Hypothalamus (tissue), 51 donors: ENCODE results near the gene CX3CL1.
A peak's percentile ranks its signal among the peaks of the same experiment; 100 is the strongest.
"Not testable (repeated sequence)": the region's sequence is repeated elsewhere in the genome, so short reads cannot be mapped to it uniquely, and the experiment has no call there.

Experiments used
- DNase-seq, 51 donors: peaks; one replicate each; lab custom pipeline; 2025; lab: John Stamatoyannopoulos, UW

Gene CX3CL1

DNA sequence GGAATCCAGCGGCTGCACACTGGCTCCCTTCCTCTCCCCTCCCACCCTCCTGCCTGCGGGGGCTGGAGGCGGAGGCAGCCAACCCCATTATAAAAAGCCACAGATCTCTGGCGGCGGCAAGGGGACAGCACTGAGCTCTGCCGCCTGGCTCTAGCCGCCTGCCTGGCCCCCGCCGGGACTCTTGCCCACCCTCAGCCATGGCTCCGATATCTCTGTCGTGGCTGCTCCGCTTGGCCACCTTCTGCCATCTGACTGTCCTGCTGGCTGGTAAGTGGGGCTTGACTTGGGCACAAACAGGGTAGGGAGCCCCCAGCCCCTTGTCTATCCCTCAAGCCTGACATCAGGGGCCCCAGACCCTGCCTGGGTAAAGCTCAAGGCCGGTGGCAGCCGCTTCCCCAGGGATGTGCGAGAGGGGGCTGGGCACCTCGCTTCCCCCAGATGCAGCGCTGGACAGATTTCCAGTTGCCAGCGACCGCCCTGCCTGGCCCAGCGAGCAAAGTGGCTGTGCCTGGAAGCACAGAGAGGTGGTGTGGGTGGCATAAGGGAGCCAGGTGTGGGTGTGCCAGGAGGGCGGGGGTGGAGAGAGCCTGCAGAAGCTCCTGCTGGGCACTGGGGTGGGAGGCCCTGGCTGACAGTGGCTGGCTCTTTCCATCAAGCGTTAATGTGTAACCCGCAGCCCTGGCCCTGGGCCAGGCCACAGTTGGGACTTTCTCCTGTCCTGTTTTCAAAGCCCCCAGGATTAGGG is at the start of gene CX3CL1:
Gene CX3CL1 (plus strand): TSS at position 119 of the 745 bp plus-strand sequence. CDS start 79 bp downstream, at position 198.
- peak in 43 of 51 donors; percentile 17 to 89 (median 68) for DNase-seq

DNA sequence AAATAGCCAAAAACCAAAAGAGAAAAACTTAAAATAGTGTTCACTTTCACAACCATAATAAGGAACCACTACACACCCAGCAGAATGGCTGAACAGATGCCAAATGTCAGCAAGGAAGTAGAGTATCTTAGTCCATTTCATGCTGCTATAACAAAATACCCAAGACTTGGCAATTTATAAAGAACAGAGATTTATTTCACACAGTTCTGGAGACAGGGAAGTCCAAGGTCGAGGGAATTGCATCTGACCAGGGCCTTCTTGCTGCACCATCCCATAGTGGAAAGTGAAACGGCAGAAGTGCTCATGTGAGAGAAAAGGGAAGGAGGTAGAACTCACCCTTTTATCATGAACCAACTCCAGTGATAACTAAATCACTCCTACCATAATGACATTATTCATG is 47.5 kb upstream of the CX3CL1 start:
- no peak for DNase-seq

DNA sequence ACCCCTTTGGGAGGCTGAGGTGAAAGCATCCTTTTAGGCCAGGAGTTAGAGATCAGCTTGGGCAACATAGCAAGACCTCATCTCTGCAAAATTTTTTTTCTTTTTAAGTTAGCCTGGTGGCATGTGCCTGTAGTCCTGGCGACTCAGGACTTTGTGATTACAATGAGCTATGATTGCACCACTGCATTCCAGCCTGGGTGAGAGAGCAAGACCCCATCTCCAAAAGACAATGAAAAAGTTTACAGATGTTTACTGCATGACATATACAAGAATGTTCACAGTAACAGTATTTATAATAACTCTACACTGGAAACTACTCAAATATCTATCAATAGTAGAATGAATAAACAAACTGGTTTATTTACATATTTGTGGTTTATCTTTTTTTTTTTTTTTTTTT is 46.8 kb upstream of the CX3CL1 start:
- DNase-seq = no peak

DNA sequence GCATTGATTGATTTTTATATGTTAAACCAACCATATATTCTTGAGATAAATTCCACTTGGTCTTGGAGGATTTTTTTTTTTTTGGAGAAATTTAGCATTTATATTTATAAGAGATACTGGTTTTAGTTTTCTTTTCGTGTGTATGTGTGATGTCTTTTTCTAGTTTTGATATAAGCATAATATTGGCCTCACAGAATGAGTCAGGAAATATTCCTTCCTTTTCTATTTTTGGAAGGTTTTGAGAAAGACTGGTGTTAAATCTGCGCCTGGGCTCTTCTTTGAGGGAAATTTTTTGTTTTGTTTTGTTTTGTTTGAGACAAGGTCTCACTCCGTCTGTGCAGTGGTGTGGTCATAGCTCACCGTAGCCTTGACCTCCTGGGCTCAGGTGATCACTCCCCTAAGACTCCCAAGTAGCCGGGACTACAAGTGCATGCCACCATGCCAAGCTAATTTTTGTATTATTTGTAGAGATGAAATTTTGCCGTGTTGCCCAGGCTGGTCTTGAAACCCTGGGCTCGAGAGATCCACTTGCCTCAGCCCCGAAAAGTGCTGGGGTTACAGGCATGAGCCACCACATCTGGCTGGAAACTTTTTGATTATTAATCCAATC is 42.5 kb upstream of the CX3CL1 start:
- no peak for DNase-seq

DNA sequence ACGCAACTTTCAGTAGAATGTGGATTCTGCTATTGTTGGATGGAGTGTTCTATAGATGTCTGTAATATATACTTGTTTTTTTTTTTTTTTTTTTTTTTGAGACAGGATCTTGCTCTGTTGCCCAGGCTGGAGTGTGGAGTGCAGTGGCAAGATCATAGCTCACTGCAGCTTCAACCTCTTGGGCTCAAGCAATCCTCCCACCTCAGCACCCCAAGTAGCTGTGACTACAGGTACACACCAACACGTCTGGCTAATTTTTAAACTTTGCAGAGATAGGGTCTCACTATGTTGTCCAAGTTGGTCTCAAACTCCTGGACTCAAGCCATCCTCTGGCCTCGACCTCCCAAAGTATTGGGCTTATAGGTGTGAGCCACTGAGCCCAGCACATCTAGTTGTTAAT is 40.9 kb upstream of the CX3CL1 start:
- no peak for DNase-seq

DNA sequence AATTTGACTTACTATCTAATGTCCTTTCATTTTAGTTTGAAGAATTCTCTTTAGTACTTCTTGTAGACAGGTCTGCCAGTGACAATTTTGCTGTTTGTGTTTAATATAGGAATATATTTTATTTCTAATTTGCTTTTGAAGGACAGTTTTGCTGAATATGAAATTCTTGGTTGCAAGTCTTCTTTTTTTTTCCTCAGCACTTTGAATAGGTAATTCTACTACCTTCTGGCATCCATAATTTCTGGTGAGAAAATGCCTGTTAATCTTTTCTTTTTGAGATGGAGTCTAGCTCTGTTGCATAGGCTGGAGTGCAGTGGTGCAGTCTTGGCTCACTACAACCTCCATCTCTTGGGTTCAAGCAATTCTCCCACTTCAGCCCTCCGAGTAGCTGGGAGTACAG is 38.9 kb upstream of the CX3CL1 start:
- no peak for DNase-seq

DNA sequence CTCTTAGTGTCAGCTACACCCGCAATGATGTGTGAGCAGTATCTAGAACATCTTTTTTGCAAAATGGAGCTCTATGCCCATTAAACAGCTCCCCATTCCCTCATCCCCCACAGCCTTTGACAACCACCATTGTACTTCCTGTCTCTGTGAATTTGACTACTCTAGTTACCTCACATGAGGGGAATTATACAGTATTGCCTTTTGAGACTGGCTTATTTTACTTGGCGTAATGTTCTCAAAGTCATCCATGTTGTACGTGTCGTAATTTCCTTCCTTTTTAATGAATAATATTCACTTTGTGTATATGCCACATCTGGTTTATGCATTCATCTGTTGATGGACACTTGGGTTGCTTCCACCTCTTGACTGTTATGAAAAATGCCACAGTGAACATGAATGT is 36.9 kb upstream of the CX3CL1 start:
- DNase-seq = no peak

DNA sequence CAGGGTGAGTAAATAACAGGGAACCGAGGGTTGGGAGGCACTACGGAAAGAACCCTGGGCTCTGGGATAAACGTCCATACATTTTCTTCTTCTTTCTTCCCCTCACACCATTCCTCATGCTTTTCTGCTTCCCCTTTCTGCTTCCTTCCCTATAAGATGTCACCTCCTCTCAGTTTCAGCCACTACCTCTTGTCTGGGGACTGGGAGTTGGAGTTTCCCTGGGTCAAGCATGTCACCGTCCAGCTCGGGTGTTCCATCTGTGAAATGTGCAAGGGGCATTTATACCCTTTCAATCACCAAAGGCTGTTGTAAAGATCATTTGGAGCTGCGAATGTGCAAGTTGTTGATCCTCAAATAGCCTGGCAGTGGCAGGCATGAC is 31.2 kb upstream of the CX3CL1 start:
- DNase-seq = no peak

DNA sequence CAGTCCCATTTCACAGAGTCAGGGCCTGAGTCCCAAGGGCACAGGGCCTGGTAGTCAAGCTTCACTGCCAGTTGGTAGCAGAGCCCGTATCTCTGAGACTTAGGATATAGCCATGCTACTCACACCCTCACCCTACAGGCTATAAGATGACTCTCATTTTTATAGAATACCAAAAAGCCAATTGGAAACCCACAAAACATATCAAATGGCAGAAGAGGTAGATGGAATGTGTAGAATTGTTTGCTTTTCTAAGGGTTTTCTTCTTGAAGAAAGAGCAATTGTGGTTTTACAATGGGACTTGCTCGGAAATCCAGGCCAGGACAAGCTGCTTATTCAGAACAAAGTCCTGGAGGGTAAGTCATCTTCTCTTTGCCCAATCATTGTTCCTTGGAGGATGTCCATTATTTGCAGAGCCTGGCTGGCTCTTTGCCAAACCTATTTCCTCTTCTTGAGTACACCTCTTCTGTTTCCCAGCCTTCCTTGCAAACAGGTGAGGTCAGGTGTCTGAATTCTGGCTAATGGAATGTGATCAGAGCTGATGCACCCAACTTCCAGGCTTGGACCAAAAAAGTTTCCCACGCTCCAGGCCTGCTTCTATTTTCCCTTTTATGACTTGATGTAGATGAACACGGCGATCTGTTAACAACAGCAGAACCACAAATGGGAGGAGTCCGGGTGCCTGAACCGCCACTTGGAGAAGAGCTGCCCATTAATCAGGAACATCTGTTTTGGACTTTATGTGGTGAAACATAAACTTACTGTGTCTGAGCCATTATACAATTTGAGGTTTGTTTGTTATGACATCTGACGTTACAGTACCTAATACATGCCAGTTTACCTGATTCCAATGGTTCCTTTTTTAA is 30.6 kb upstream of the CX3CL1 start:
- no peak for DNase-seq

DNA sequence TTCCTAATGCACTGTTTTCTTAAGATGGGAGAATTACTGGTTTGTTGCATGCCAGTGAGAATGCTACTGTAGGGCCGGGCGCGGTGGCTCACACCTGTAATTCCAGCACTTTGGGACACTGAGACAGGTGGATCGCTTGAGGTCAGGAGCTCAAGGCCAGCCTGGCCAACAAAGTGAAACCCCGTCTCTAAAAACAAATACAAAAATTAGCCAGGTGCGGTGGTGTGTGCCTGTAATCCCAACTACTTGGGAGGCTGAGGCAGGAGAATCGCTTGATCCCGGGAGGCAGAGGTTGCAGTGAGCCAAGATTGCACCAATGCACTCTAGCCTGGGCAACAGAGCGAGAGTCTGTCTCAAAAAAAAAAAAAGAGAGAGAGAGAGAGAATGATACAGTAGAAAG is 29.7 kb upstream of the CX3CL1 start:
- not testable (repeated sequence) for DNase-seq

DNA sequence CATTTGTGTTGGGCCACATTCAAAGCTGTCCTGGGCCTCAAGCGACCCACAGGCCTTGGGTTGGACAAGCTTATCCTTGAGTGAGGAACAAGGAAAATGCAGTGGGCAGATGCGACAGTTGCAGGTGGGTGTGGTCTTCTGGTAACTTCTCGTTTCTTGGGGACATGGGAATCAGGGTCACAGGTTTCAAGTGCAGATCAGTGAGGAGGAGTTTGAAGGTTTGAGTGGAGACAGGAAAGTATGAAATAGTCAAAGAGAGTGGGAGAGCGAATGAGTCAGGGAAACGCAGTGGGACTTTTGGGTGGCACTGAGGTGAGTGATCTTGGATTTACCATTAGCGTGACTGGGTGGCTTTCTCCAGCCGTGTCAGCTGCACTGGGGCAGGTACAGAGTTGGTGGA is 29.1 kb upstream of the CX3CL1 start:
- no peak for DNase-seq

DNA sequence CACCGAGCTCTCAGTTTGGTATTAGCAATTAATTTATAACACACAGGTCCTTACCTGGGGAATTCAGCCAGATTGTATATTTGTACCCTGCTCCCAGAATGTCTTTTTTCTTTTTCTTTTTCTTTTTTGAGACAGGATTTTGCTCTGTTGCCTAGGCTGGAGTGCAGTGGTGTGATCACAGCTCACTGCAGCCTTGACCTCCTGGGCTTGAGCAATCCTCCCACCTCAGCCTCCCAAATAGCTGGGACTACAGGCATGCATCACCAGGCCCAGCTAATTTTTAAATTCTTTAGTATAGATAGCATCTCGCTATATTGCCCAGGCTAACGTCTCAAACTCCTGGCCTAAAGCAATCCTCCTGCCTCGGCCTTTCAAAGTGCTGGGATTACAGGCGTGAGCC is 28.2 kb upstream of the CX3CL1 start:
- not testable (repeated sequence) for DNase-seq

DNA sequence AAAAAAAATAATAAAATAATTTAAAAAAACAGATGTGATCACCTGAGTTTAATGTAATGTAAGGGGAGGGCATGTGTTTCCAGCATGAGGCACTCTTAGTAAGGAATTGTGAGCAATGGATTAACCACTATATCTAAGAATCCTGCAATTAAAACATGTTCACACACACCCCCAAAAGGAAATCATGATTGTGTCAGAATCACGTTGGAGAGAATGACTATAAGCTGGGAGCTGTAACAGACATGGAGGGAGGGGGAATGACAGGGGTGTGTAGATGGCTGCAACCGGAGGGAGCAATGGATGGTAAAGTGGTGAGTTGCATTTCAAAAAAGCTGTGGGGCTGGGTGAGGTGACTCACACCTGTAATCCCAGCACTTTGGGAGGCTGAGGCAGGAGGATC is 27.3 kb upstream of the CX3CL1 start:
- no peak for DNase-seq

DNA sequence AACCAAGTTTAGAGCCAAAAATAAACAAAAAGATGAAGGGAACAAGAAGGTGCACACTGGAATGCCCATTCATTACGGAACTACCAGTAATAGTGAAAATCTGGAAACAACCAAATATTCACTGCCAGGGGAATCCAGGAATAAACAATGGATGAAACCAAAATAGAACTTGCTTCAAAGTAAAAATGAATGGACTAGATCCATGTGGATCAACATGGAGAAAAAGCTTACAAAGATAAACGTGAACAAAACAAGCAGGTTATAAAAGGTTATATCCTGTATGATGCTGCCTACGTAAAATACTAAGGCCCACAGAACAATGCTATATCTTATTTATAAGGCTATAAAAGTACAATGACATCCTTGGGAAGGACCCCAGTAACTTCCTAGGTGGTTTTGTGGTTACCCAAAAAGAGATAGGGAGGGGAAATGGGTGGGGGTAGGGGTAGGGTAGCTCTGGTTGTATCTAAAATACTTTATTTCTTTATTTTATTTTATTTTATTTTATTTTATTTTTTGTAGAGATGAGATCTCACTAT is 26.6 kb upstream of the CX3CL1 start:
- no peak for DNase-seq

DNA sequence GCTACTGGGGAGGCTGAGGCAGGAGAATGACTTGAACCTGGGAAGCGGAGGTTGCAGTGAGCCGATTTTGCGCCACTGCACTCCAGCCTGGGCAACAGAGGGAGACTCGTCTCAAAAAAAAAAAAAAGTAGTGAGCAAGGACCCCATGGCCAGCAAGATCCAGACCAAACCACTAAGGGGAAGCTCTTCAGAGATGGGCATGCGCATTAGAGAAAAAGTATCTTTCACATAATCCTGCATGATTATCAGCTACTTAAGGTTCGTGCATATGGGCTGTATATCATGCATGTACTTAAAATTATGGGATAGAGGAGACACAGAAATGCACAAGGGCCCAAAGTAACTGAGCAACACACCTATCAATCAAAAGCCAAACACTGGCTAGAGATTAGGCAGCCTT is 24.4 kb upstream of the CX3CL1 start:
- no peak for DNase-seq

DNA sequence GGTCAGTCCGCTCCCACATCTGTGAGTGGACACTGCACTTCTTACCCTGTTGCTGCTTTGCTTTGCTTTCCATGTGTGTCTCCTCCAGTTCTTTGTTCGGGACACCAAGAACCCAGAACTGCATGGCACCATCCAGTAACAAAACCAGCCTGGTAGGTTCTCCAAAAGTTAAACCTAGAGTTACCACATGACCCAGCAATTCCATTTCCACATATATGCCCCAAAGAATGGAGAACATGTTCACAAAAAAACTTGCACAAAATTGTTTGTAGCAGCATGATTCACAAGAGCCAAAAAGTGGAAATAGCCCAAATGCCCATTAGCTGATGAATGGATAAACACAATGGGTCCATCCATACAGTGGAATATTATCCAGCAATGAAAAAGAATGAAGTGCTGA is 24.0 kb upstream of the CX3CL1 start:
- DNase-seq = no peak

DNA sequence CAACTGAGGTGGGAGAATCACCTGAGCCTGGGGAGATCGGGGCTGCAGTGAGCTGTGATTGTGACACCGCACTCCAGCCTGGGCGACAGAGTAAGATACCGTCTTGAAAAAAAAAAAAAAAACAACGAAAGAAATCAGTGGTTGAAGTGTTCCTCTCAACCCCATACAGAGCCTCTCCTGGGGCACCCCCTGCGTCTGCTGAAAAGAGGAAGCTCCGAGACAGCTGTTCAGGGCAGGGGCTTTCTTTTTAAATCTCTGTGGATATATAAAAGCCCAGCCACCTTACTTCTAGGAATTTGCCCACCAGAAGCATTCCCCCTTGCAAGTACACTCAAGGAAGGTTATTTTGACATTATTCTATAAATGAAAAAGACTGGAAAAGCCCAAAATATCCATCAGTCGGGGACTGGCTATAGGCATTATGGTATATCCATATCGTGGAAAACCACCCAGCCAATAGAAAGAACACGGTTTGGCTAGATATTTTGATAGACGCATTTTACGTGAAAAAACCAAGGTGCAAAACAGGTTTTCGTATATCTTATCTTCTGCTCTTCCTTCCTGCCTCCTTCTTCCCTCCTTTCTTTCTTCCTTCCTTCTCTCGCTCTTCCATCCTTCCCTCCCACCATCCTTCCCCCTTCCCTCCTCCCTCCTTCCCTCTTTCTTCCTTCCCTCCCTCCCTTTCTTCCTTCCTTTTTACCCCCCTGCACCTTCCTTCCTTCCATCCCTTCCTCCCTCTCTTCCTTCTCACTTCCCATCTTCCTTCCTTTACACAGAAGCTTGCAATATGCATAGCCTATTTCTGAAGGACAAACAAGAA is 22.9 kb upstream of the CX3CL1 start:
- DNase-seq = no peak

DNA sequence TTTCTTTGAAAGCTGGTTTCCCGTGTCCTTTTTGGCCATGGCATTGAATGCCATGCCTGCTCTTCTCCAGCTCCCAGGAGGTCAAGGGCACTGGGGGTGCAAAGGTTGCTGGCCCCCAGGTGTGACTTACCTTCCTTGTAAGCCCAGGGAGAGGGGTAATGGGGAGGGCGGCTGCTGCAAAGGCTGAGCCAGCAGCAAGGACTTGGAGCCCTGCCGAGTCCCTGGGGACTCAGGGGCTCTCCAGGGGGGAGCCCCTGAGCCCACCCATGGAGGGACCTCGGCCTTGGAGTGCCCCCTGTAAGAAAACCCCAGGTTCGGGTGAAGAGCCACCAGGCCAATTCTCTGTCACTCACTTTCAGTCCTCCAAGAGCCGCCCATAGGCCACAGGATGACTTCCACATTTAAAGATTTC is 19.6 kb upstream of the CX3CL1 start:
- no peak for DNase-seq

DNA sequence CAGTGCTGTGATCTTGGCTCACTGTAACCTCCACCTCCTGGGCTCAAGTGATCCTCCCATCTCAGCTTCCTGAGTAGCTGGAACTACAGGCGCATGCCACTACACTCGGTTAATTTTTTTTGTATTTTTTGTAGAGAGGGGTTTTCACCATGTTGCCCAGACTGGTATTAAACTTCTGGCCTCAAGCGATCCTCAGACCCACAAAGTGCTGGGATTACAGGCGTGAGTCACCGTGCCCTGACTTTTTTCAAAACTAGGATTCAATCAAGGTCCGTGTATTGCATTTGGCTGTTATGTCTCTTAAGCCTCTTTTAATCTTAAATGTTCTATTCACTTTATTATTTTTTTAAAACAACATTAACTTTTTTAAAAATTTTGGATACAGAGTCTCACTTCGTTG is 18.0 kb upstream of the CX3CL1 start:
- DNase-seq = no peak

DNA sequence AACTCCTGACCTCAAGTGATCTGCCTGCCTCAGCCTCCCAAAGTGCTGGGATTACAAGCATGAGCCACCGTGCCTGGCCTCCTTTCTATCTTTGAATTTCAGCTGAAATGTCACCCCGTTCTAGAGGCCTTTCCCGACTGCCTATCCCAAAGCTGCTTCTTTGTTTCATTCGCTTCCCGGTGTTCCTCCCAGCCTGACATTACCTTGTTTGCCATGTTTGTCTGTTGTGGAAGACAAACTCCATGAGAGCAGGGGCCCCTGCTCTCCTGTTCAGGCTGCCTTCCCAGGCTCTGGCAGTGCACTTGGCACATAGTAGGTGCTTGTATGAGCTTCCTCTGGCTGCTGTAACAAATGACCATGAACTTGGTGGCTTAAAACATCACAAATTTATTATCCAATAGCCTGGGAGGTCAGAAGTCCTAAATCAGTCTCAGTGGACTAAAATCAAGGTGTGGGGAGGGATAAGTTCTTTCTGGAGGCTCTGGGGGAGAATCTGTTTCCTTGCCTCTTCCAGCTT is 16.3 kb upstream of the CX3CL1 start:
- DNase-seq = no peak
